GM12878 (cell line): ENCODE measurements around the gene PIGBOS1. TPM values are rescaled to one million over a fixed set of nuclear protein-coding genes. Genes with fewer than 3 reads are reported as not detected.

Experiments
- ATAC-seq: fragments of 200-7000 bp; cut with Tn5 transposase; 3 replicates; pipeline ENCODE4 v1.9.1; 2020; ENCODE audit warnings: mild to moderate bottlenecking, moderate library complexity
- BruUV-seq: library from RNA; stranded (reverse); fragments of 400-500 nt; replicated peaks from 2 replicates; lab custom pipeline; 2021; lab: Mats Ljungman, UMichigan
- CTCF ChIA-PET: fragments of 300-600 bp; sonication (Branson Sonifier 250); formaldehyde crosslinking; extraction: SDS; loops from one replicate; lab custom pipeline; 2021; ENCODE audit warnings: inconsistent platforms; lab: Yijun Ruan, JAX
- POLR2A ChIA-PET: fragments of 350-600 bp; formaldehyde crosslinking; extraction: SDS; loops from one replicate; lab custom pipeline; 2021; ENCODE audit warnings: inconsistent platforms; lab: Charles Lee
- RAD21 ChIA-PET: fragments of 300-600 bp; sonication (Branson Sonifier 250); formaldehyde crosslinking; loops from one replicate; lab custom pipeline; 2023; ENCODE audit warnings: antibody characterized with exemption; ENCODE audit not compliant: unreplicated experiment; lab: Charles Lee
- SMC1A ChIA-PET: fragments of 300-600 bp; sonication (Branson Sonifier 250); formaldehyde crosslinking; loops from one replicate; lab custom pipeline; 2023; ENCODE audit not compliant: unreplicated experiment, uncharacterized antibody; lab: Charles Lee
- DNase-seq: peaks from one replicate; pipeline ENCODE4 v3.0.0-alpha.2; 2011; ENCODE audit warnings: low read depth, low spot score
- FAIRE-seq: peaks from 3 replicates; lab custom pipeline; 2011; peaks lifted over from hg19 to GRCh38; lab: Jason Lieb, UNC
- H2AFZ ChIP-seq: 2 replicates; pipeline ENCODE4 v1.6.0; 2011; ENCODE audit warnings: low read depth, low read length, control low read depth; ENCODE audit not compliant: control insufficient read depth
- H3K27ac ChIP-seq: 2 replicates; pipeline ENCODE4 v1.5.1; 2011; ENCODE audit warnings: control low read depth; ENCODE audit not compliant: control insufficient read depth, insufficient read depth
- H3K27me3 ChIP-seq, 2 experiments: replicated peaks in 1 of 2; 2 replicates each; pipeline versions ENCODE4 v1.6.0 to v1.6.1; 2011; ENCODE audit warnings: low read length in 1 of 2; ENCODE audit not compliant: control insufficient read depth in 2 of 2, insufficient read depth in 2 of 2
- H3K36me3 ChIP-seq, 2 experiments: 2 replicates each; pipeline ENCODE4 v1.5.1; 2011; ENCODE audit warnings: low read length in 1 of 2; ENCODE audit not compliant: control insufficient read depth in 2 of 2, insufficient read depth in 2 of 2
- H3K4me1 ChIP-seq: 2 replicates; pipeline ENCODE4 v1.6.1; 2011; ENCODE audit warnings: mild to moderate bottlenecking, low read length, moderate library complexity, mixed read lengths; ENCODE audit not compliant: control insufficient read depth, insufficient read depth
- H3K4me2 ChIP-seq: 2 replicates; pipeline ENCODE4 v1.6.0; 2011; ENCODE audit warnings: control low read depth; ENCODE audit not compliant: control insufficient read depth, insufficient read depth
- H3K4me3 ChIP-seq: fragments of 200-600 bp; sonication (generic); 2 replicates; pipeline ENCODE4 v1.5.1; 2016
- H3K79me2 ChIP-seq: 2 replicates; pipeline ENCODE4 v1.6.0; 2011; ENCODE audit warnings: low read length; ENCODE audit not compliant: control insufficient read depth, insufficient read depth
- H3K9ac ChIP-seq: 2 replicates; pipeline ENCODE4 v1.8.0; 2011; ENCODE audit warnings: low read length, control low read depth, mixed read lengths; ENCODE audit not compliant: control insufficient read depth, insufficient read depth
- H3K9me3 ChIP-seq: replicated peaks from 3 replicates; pipeline ENCODE4 v1.5.1; 2011; ENCODE audit warnings: mild to moderate bottlenecking, low read length; ENCODE audit not compliant: control insufficient read depth, insufficient read depth
- H4K20me1 ChIP-seq: 2 replicates; pipeline ENCODE4 v1.6.0; 2011; ENCODE audit not compliant: control insufficient read depth, insufficient read depth
- CHD2 ChIP-seq: IDR thresholded peaks from 2 replicates; pipeline ENCODE4 v1.6.1; 2011; ENCODE audit warnings: low read depth, low read length, improper control_type of control experiment, borderline replicate concordance
- ESRRA ChIP-seq: IDR thresholded peaks from 2 replicates; pipeline ENCODE4 v1.6.1; 2012; ENCODE audit warnings: mild to moderate bottlenecking, low read length, improper control_type of control experiment
- KAT2A ChIP-seq: conservative IDR thresholded peaks from 2 replicates; pipeline ENCODE4 v1.6.1; 2011; ENCODE audit warnings: low read depth, low read length; ENCODE audit not compliant: control insufficient read depth
- NFYA ChIP-seq: IDR thresholded peaks from 2 replicates; pipeline ENCODE4 v1.6.1; 2011; ENCODE audit warnings: low read depth, mild to moderate bottlenecking, low read length, improper control_type of control experiment, borderline replicate concordance
- PAX8 ChIP-seq: fragments of 450-650 bp; IDR thresholded peaks from 2 replicates; pipeline ENCODE4 v1.6.1; 2017; ENCODE audit warnings: mild to moderate bottlenecking, moderate library complexity
- RB1 ChIP-seq: fragments of 450-650 bp; formaldehyde crosslinking; IDR thresholded peaks from 2 replicates; pipeline ENCODE4 v1.6.1; 2017; ENCODE audit warnings: mild to moderate bottlenecking, borderline replicate concordance
- SUZ12 ChIP-seq: fragments of 200-600 bp; sonication (generic); IDR thresholded peaks from one replicate; pipeline ENCODE4 v1.6.1; 2018; ENCODE audit warnings: antibody characterized with exemption, mild to moderate bottlenecking; ENCODE audit not compliant: unreplicated experiment
- WGBS: methylation state at CpG from one replicate; pipeline ENCODE4 v1.1.6; 2016; ENCODE audit warnings: low lambda C conversion rate; ENCODE audit not compliant: insufficient replicate concordance, insufficient coverage; ENCODE audit errors: missing lambda C conversion rate; 5-methylcytosine and 5-hydroxymethylcytosine counted together
- in situ Hi-C: fragments of 300-500 bp; cut with MboI; formaldehyde crosslinking; loops from 9 replicates; pipeline ENCODE4 v1.14.3; 2018; ENCODE audit warnings: mixed read lengths
- intact Hi-C: fragments of 100-400 bp; cut with micrococcal nuclease; formaldehyde crosslinking; loops from one replicate; pipeline ENCODE4 v1.14.2; 2022; ENCODE audit not compliant: unreplicated experiment
- polyA plus RNA-seq, 11 experiments: library from polyadenylated mRNA; depleted of rRNA in 4 of 11; unstranded in 6 of 11; stranded (reverse) in 5 of 11; fragments of >200 nt; fragmentation: Nextera tagmentation in 4 of 11; fragmentation: Illumina TruSeq in 1 of 11; extraction: Ambion mirVana in 4 of 11; extraction: Trizol in 1 of 11; gene quantifications; 1 replicate in 1 of 11; 2 replicates in 10 of 11; pipeline versions ENCODE4 v1.2.1 to v1.2.3, GENCODE V29; 2011 to 2016; ENCODE audit warnings: inconsistent platforms in 2 of 11, missing spikeins in 2 of 11, low read depth in 1 of 11
- total RNA-seq, 4 experiments: library from RNA; depleted of rRNA in 3 of 4; stranded (reverse); fragments of >200 nt in 3 of 4; fragmentation: Illumina TruSeq in 1 of 4; extraction: Trizol in 1 of 4; gene quantifications; 2 replicates each; pipeline versions ENCODE4 v1.2.1 to v1.2.3, GENCODE V29; 2013 to 2021
- TF ChIP-seq, protein P1 (sequence below): fragments of 450-650 bp; IDR thresholded peaks from 2 replicates; pipeline ENCODE4 v1.6.1; 2016; ENCODE audit warnings: mild to moderate bottlenecking
- TF ChIP-seq, protein P2 (sequence below): fragments of 450-650 bp; conservative IDR thresholded peaks from 2 replicates; pipeline ENCODE4 v1.6.1; 2017; ENCODE audit warnings: mild to moderate bottlenecking, moderate library complexity
- TF ChIP-seq, protein P3 (sequence below): fragments of 450-650 bp; IDR thresholded peaks from 2 replicates; pipeline ENCODE4 v1.6.1; 2014; ENCODE audit warnings: mild to moderate bottlenecking
- TF ChIP-seq, protein P4 (sequence below): fragments of 450-650 bp; formaldehyde crosslinking; IDR thresholded peaks from 2 replicates; pipeline ENCODE4 v1.4.0; 2022; ENCODE audit warnings: mild to moderate bottlenecking, moderate library complexity
- TF ChIP-seq, protein P5 (sequence below): fragments of 450-650 bp; IDR thresholded peaks from 2 replicates; pipeline ENCODE4 v1.6.1; 2018; ENCODE audit warnings: mild to moderate bottlenecking, low read depth, moderate library complexity; ENCODE audit not compliant: partially characterized antibody

PIGBOS1 gene
- total and polyA plus RNA-seq, 10 of the 15 experiments (the other 5 are each of a cell fraction or from before 2014, with no cell fraction given) = 7.1 to 24.7 (median 10.2) TPM

DNA sequence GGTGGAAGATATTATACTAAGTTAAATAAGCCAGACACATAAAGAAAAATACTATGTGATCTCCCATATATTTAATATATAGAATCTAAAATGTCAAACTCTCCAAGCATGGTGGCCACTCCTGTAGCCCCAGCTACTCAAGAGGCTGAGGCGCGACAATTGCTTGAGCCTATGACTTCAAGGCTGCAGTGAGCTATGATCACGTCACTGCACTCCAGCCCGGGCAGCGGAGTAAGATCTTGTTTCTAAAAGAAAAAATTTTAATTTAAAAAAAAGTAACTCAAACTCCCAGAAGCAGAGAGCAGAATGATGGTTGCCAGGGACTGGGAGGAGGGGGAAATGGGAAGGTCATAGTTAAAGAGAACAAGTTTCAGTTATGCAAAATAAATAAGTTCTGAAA lies 42.6 kb downstream of the PIGBOS1 start:
- FAIRE-seq (no peak), ATAC-seq (no peak; the same call in 2 of the 3 replicates), DNase-seq (no peak)
- Histone ChIP-seq H2AFZ (no peak overlapping the region), H3K27me3 (no peaks in the 10 kb centered on the region), H3K36me3 (no peaks in the 10 kb centered on the region), H3K27ac (no peak overlapping the region), H4K20me1 (no peaks in the 10 kb centered on the region), H3K79me2 (peaks cover 6% of the 10 kb centered on the region), H3K9me3 (no peaks in the 10 kb centered on the region; the same call in 2 of the 3 replicates), H3K4me2 (no peak overlapping the region; the same call in 1 of the 2 replicates), H3K4me3 (no peak overlapping the region; the same call in 1 of the 2 replicates), H3K4me1 (peaks cover 33% of the 10 kb centered on the region), H3K9ac (no peak overlapping the region)
- ChIA-PET POLR2A (interaction anchor here (1.0 to 2.0 kb wide), 5 partner anchors 9 to 59 kb away, joined by 3 to 9 read pairs (median 4); no protein-coding TSS in a partner anchor), CTCF (interaction anchor here (0.6 to 2.3 kb wide), 5 partner anchors 9 to 58 kb away, joined by 3 to 11 read pairs (median 7); no protein-coding TSS in a partner anchor), RAD21 (interaction anchor here (0.7 to 3.4 kb wide), 9 partner anchors 9 to 163 kb away, joined by 3 to 20 read pairs (median 7); partner anchors contain the start of genes PIGB and PIGBOS1), SMC1A (interaction anchor here (0.7 to 11.6 kb wide), 11 partner anchors 9 to 1297 kb away, joined by 3 to 110 read pairs (median 8); partner anchors contain the start of genes PIGB and PIGBOS1)
- WGBS = 84% methylated on average over 5 of the region's 5 CpGs
- no TSS peak for BruUV-seq
- in situ Hi-C loops (no loop called here), intact Hi-C loops (no loop called here)
- TF ChIP-seq SUZ12 (no peak), RB1 (no peak), CHD2 (no peak), ESRRA (no peak), PAX8 (no peak), NFYA (no peak), KAT2A (no peak)
- TF ChIP-seq, protein P1, sequence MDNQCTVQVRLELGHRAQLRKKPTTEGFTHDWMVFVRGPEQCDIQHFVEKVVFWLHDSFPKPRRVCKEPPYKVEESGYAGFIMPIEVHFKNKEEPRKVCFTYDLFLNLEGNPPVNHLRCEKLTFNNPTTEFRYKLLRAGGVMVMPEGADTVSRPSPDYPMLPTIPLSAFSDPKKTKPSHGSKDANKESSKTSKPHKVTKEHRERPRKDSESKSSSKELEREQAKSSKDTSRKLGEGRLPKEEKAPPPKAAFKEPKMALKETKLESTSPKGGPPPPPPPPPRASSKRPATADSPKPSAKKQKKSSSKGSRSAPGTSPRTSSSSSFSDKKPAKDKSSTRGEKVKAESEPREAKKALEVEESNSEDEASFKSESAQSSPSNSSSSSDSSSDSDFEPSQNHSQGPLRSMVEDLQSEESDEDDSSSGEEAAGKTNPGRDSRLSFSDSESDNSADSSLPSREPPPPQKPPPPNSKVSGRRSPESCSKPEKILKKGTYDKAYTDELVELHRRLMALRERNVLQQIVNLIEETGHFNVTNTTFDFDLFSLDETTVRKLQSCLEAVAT = no peak
- TF ChIP-seq, protein P2, sequence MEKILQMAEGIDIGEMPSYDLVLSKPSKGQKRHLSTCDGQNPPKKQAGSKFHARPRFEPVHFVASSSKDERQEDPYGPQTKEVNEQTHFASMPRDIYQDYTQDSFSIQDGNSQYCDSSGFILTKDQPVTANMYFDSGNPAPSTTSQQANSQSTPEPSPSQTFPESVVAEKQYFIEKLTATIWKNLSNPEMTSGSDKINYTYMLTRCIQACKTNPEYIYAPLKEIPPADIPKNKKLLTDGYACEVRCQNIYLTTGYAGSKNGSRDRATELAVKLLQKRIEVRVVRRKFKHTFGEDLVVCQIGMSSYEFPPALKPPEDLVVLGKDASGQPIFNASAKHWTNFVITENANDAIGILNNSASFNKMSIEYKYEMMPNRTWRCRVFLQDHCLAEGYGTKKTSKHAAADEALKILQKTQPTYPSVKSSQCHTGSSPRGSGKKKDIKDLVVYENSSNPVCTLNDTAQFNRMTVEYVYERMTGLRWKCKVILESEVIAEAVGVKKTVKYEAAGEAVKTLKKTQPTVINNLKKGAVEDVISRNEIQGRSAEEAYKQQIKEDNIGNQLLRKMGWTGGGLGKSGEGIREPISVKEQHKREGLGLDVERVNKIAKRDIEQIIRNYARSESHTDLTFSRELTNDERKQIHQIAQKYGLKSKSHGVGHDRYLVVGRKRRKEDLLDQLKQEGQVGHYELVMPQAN = no peak
- TF ChIP-seq, protein P3, sequence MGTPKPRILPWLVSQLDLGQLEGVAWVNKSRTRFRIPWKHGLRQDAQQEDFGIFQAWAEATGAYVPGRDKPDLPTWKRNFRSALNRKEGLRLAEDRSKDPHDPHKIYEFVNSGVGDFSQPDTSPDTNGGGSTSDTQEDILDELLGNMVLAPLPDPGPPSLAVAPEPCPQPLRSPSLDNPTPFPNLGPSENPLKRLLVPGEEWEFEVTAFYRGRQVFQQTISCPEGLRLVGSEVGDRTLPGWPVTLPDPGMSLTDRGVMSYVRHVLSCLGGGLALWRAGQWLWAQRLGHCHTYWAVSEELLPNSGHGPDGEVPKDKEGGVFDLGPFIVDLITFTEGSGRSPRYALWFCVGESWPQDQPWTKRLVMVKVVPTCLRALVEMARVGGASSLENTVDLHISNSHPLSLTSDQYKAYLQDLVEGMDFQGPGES = no peak
- TF ChIP-seq, protein P4, sequence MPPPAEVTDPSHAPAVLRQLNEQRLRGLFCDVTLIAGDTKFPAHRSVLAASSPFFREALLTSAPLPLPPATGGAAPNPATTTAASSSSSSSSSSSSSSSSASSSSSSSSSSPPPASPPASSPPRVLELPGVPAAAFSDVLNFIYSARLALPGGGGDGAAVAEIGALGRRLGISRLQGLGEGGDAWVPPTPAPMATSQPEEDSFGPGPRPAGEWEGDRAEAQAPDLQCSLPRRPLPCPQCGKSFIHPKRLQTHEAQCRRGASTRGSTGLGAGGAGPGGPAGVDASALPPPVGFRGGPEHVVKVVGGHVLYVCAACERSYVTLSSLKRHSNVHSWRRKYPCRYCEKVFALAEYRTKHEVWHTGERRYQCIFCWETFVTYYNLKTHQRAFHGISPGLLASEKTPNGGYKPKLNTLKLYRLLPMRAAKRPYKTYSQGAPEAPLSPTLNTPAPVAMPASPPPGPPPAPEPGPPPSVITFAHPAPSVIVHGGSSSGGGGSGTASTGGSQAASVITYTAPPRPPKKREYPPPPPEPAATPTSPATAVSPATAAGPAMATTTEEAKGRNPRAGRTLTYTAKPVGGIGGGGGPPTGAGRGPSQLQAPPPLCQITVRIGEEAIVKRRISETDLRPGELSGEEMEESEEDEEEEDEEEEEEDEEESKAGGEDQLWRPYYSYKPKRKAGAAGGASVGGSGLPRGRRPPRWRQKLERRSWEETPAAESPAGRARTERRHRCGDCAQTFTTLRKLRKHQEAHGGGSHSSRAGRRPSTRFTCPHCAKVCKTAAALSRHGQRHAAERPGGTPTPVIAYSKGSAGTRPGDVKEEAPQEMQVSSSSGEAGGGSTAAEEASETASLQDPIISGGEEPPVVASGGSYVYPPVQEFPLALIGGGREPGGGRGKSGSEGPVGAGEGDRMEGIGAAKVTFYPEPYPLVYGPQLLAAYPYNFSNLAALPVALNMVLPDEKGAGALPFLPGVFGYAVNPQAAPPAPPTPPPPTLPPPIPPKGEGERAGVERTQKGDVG (CRISPR knock-in tag) = no peak
- TF ChIP-seq, protein P5, sequence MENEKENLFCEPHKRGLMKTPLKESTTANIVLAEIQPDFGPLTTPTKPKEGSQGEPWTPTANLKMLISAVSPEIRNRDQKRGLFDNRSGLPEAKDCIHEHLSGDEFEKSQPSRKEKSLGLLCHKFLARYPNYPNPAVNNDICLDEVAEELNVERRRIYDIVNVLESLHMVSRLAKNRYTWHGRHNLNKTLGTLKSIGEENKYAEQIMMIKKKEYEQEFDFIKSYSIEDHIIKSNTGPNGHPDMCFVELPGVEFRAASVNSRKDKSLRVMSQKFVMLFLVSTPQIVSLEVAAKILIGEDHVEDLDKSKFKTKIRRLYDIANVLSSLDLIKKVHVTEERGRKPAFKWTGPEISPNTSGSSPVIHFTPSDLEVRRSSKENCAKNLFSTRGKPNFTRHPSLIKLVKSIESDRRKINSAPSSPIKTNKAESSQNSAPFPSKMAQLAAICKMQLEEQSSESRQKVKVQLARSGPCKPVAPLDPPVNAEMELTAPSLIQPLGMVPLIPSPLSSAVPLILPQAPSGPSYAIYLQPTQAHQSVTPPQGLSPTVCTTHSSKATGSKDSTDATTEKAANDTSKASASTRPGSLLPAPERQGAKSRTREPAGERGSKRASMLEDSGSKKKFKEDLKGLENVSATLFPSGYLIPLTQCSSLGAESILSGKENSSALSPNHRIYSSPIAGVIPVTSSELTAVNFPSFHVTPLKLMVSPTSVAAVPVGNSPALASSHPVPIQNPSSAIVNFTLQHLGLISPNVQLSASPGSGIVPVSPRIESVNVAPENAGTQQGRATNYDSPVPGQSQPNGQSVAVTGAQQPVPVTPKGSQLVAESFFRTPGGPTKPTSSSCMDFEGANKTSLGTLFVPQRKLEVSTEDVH = no peak
